HepG2 (cell line): ENCODE measurements around the gene CCR8. TPM values are rescaled to one million over a fixed set of nuclear protein-coding genes. Genes with fewer than 3 reads are reported as not detected.

Experiments
- ATAC-seq: fragments of 200-7000 bp; cut with Tn5 transposase; 3 replicates; pipeline ENCODE4 v1.9.1; 2020; ENCODE audit warnings: mild to moderate bottlenecking, moderate library complexity
- BruUV-seq: library from RNA; stranded (reverse); fragments of 400-500 nt; replicated peaks from 2 replicates; lab custom pipeline; 2021; lab: Mats Ljungman, UMichigan
- CTCF ChIA-PET: fragments of 300-600 bp; formaldehyde crosslinking; extraction: SDS; loops from one replicate; lab custom pipeline; 2021; ENCODE audit warnings: low total read pairs, inconsistent platforms, low intra/inter-chr PET ratio; lab: Yijun Ruan, JAX
- POLR2A ChIA-PET: fragments of 350-600 bp; sonication (Branson Sonifier 250); formaldehyde crosslinking; loops from one replicate; lab custom pipeline; 2020; ENCODE audit warnings: antibody characterized with exemption, inconsistent platforms; lab: Yijun Ruan, JAX
- DNase-seq: peaks from one replicate; pipeline ENCODE4 v3.0.0-alpha.2; 2015; ENCODE audit warnings: low spot score
- FAIRE-seq: peaks from 3 replicates; lab custom pipeline; 2011; peaks lifted over from hg19 to GRCh38; lab: Jason Lieb, UNC
- H2AFZ ChIP-seq: one replicate; pipeline ENCODE4 v1.6.1; 2011; ENCODE audit warnings: low read length, inconsistent platforms
- H3K27ac ChIP-seq: fragments of 300-600 bp; 3 replicates; pipeline ENCODE4 v1.8.0; 2011; ENCODE audit warnings: mixed run types, mild to moderate bottlenecking, mixed read lengths, low read length, inconsistent platforms; ENCODE audit not compliant: insufficient read depth; ENCODE audit errors: extremely low read length
- H3K27me3 ChIP-seq, 2 experiments: fragments of 200-600 bp in 1 of 2; 2 replicates in 1 of 2; 3 replicates in 1 of 2; pipeline versions ENCODE4 v1.6.0 to v1.8.0; 2011; ENCODE audit warnings: low read length in 2 of 2, mild to moderate bottlenecking in 2 of 2, moderate library complexity in 2 of 2, inconsistent platforms in 1 of 2; ENCODE audit not compliant: insufficient read depth in 2 of 2, control insufficient read depth in 1 of 2
- H3K36me3 ChIP-seq, 2 experiments: fragments of 200-600 bp in 1 of 2; replicated peaks in 1 of 2; 2 replicates in 1 of 2; 3 replicates in 1 of 2; pipeline versions ENCODE4 v1.5.1 to v1.8.0; 2011; ENCODE audit warnings: low read length in 2 of 2, inconsistent platforms in 1 of 2; ENCODE audit not compliant: insufficient read depth in 2 of 2, control insufficient read depth in 1 of 2
- H3K4me1 ChIP-seq: 2 replicates; pipeline ENCODE4 v1.5.1; 2012; ENCODE audit warnings: low read length, inconsistent platforms; ENCODE audit not compliant: insufficient read depth
- H3K4me2 ChIP-seq: 2 replicates; pipeline ENCODE4 v1.6.0; 2011; ENCODE audit warnings: low read depth, low read length, inconsistent platforms
- H3K4me3 ChIP-seq, 3 experiments: fragments of 200-600 bp in 1 of 3; sonication (generic), shearing (Covaris generic) in 1 of 3; replicated peaks in 1 of 3; 2 replicates each; pipeline ENCODE4 v1.5.1; 2011 to 2016; ENCODE audit warnings: low read length in 3 of 3, inconsistent platforms in 2 of 3, low read depth in 2 of 3, mild to moderate bottlenecking in 2 of 3, control low read depth in 1 of 3, mixed read lengths in 1 of 3; ENCODE audit not compliant: insufficient read depth in 1 of 3
- H3K79me2 ChIP-seq: one replicate; pipeline ENCODE4 v1.6.1; 2011; ENCODE audit warnings: low read length, inconsistent platforms; ENCODE audit not compliant: insufficient read depth
- H3K9ac ChIP-seq: 2 replicates; pipeline ENCODE4 v1.6.0; 2011; ENCODE audit warnings: mild to moderate bottlenecking, low read depth, low read length, inconsistent platforms; ENCODE audit not compliant: insufficient read depth
- H3K9me3 ChIP-seq: 2 replicates; pipeline ENCODE4 v1.5.1; 2012; ENCODE audit warnings: mild to moderate bottlenecking, low read length
- H4K20me1 ChIP-seq: 2 replicates; pipeline ENCODE4 v1.6.0; 2011; ENCODE audit warnings: inconsistent platforms, mild to moderate bottlenecking, low read length, moderate library complexity; ENCODE audit not compliant: insufficient read depth
- ARID4A ChIP-seq: sonication (generic); formaldehyde crosslinking; IDR thresholded peaks from 2 replicates; pipeline ENCODE4 v1.5.0; 2020; ENCODE audit warnings: mild to moderate bottlenecking, missing genetic modification reagents, borderline replicate concordance
- BATF2 ChIP-seq: sonication (generic); formaldehyde crosslinking; IDR thresholded peaks from 2 replicates; pipeline ENCODE4 v1.8.0; 2022; ENCODE audit warnings: mild to moderate bottlenecking, missing genetic modification reagents, moderate library complexity
- FOXP4 ChIP-seq: sonication (generic); formaldehyde crosslinking; IDR thresholded peaks from 2 replicates; pipeline ENCODE4 v1.4.0; 2020; ENCODE audit warnings: missing genetic modification reagents
- GZF1 ChIP-seq: sonication (generic); formaldehyde crosslinking; IDR thresholded peaks from 2 replicates; pipeline ENCODE4 v1.5.1; 2020; ENCODE audit warnings: mild to moderate bottlenecking, missing genetic modification reagents
- IKZF1 ChIP-seq: fragments of 450-650 bp; IDR thresholded peaks from 2 replicates; pipeline ENCODE4 v1.7.1; 2016
- KLF13 ChIP-seq: sonication (generic); formaldehyde crosslinking; IDR thresholded peaks from 2 replicates; pipeline ENCODE4 v1.4.0; 2020; ENCODE audit warnings: mild to moderate bottlenecking, missing genetic modification reagents
- SMARCC2 ChIP-seq: fragments of 450-650 bp; IDR thresholded peaks from 2 replicates; pipeline ENCODE4 v1.6.1; 2017; ENCODE audit warnings: antibody characterized with exemption, mild to moderate bottlenecking
- TFAP4 ChIP-seq: sonication (generic); IDR thresholded peaks from 2 replicates; pipeline ENCODE4 v1.6.1; 2016; ENCODE audit warnings: low read depth, borderline replicate concordance
- ZNF235 ChIP-seq: sonication (generic); formaldehyde crosslinking; IDR thresholded peaks from 2 replicates; pipeline ENCODE4 v1.8.1; 2023; ENCODE audit warnings: mild to moderate bottlenecking, missing genetic modification reagents, borderline replicate concordance
- ZNF572 ChIP-seq: sonication (generic); formaldehyde crosslinking; IDR thresholded peaks from 2 replicates; pipeline ENCODE4 v1.5.1; 2020; ENCODE audit warnings: mild to moderate bottlenecking, missing genetic modification reagents
- ZNF704 ChIP-seq: sonication (generic); formaldehyde crosslinking; IDR thresholded peaks from 2 replicates; pipeline ENCODE4 v1.8.1; 2023; ENCODE audit warnings: mild to moderate bottlenecking, inconsistent platforms, moderate library complexity, missing genetic modification reagents, borderline replicate concordance
- ZNF709 ChIP-seq: sonication (generic); formaldehyde crosslinking; IDR thresholded peaks from 2 replicates; pipeline ENCODE4 v1.5.0; 2020; ENCODE audit warnings: mild to moderate bottlenecking, missing genetic modification reagents
- ZSCAN12 ChIP-seq: sonication (generic); formaldehyde crosslinking; IDR thresholded peaks from 2 replicates; pipeline ENCODE4 v1.9.0; 2021; ENCODE audit warnings: mild to moderate bottlenecking, missing genetic modification reagents
- WGBS: methylation state at CpG from one replicate; pipeline ENCODE4 v1.1.6; 2017; ENCODE audit warnings: low lambda C conversion rate; 5-methylcytosine and 5-hydroxymethylcytosine counted together
- in situ Hi-C: cut with HindIII; loops from 2 replicates; pipeline ENCODE4 v1.10.0; 2017; ENCODE audit warnings: low pct_unique_long_range_greater_than_20kb; ENCODE audit not compliant: extremely low pct_ligation_motif_present
- intact Hi-C: fragments of 100-400 bp; cut with micrococcal nuclease; formaldehyde crosslinking; loops from one replicate; pipeline ENCODE4 v1.10.0; 2022; ENCODE audit not compliant: unreplicated experiment
- polyA plus RNA-seq, 8 experiments: library from polyadenylated mRNA; depleted of rRNA in 3 of 8; stranded (reverse) in 7 of 8; unstranded in 1 of 8; fragments of >200 nt; fragmentation: Illumina TruSeq in 4 of 8; extraction: Trizol in 4 of 8; gene quantifications; 2 replicates each; pipeline versions ENCODE4 v1.2.1 to v1.2.3, GENCODE V29; 2011 to 2016; ENCODE audit warnings: low read depth in 4 of 8, missing spikeins in 1 of 8, mixed read lengths in 1 of 8; ENCODE audit not compliant: insufficient read depth in 1 of 8
- total RNA-seq, 5 experiments: library from RNA; depleted of rRNA; stranded (reverse); fragments of >200 nt; fragmentation: Illumina TruSeq; extraction: Trizol; gene quantifications; 2 replicates each; pipeline ENCODE4 v1.2.3, GENCODE V29; 2016; ENCODE audit warnings: low read depth in 1 of 5
- TF ChIP-seq, protein P1 (sequence below): sonication (generic); formaldehyde crosslinking; IDR thresholded peaks from 2 replicates; pipeline ENCODE4 v1.9.0; 2021; ENCODE audit warnings: missing genetic modification reagents, mild to moderate bottlenecking, borderline replicate concordance

The CCR8 gene
- total and polyA plus RNA-seq, 2 of the 13 experiments (the other 11 are each of a cell fraction or from before 2014, with no cell fraction given), result not detected

DNA sequence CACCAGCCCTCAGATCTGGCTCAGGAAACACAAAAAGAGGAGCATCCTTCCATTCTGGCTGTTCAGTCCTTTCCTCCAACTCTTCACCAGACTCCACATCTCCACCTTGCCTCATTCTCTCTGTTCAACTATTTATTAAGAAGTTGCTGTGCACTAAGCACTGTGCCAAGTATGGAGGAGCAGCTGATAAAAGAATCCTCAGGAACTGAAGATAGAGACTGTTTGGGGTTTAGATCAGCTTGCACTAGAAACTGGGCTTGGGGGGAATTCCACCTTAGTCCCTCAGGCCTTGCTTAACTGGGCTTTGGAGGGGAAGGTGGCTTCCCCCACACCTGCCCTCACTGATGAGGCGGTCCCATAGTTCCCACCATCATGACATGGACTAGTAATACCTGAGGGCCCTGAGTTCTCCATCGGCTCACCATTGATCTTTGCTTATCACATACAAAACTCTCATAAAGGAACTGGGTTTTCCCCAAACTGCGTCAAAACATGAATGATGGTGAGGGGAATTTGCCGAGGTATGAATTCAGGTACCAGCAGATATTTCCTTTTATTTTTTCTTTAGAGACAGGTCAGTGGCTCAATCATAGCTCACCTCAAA is 1.7 kb upstream of the CCR8 start:
- ATAC-seq (no peak), FAIRE-seq (no peak), DNase-seq (no peak)
- no peak overlapping the region for H3K9ac ChIP-seq
- in situ Hi-C loops (no loop called here), intact Hi-C loops (no loop called here)
- no peaks in the 10 kb centered on the region for H3K9me3 ChIP-seq
- H3K36me3 ChIP-seq, result no peaks in the 10 kb centered on the region
- H2AFZ ChIP-seq, result no peak overlapping the region
- ChIA-PET CTCF (no interaction called here), POLR2A (no interaction called here)
- no peak overlapping the region for H3K4me2 ChIP-seq
- H4K20me1 ChIP-seq, result no peaks in the 10 kb centered on the region
- no peak overlapping the region for H3K27ac ChIP-seq
- H3K4me3 ChIP-seq, result no peak overlapping the region
- H3K27me3 ChIP-seq, result no peaks in the 10 kb centered on the region
- H3K79me2 ChIP-seq, result no peaks in the 10 kb centered on the region
- no TSS peak for BruUV-seq
- H3K4me1 ChIP-seq, result no peaks in the 10 kb centered on the region
- 85% methylated on average over 3 of the region's 4 CpGs for WGBS
- TF ChIP-seq TFAP4 (no peak), ZNF572 (CRISPR knock-in tag) (no peak), ARID4A (CRISPR knock-in tag) (no peak), GZF1 (CRISPR knock-in tag) (no peak), ZNF709 (CRISPR knock-in tag) (no peak), SMARCC2 (no peak), IKZF1 (no peak), ZNF704 (CRISPR knock-in tag) (no peak), ZNF235 (CRISPR knock-in tag) (no peak), KLF13 (no peak), BATF2 (CRISPR knock-in tag) (no peak), ZSCAN12 (CRISPR knock-in tag) (no peak), FOXP4 (CRISPR knock-in tag) (no peak)
- TF ChIP-seq, protein P1, sequence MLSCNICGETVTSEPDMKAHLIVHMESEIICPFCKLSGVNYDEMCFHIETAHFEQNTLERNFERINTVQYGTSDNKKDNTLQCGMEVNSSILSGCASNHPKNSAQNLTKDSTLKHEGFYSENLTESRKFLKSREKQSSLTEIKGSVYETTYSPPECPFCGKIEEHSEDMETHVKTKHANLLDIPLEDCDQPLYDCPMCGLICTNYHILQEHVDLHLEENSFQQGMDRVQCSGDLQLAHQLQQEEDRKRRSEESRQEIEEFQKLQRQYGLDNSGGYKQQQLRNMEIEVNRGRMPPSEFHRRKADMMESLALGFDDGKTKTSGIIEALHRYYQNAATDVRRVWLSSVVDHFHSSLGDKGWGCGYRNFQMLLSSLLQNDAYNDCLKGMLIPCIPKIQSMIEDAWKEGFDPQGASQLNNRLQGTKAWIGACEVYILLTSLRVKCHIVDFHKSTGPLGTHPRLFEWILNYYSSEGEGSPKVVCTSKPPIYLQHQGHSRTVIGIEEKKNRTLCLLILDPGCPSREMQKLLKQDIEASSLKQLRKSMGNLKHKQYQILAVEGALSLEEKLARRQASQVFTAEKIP (CRISPR knock-in tag), result no peak
